ENCODE results near the gene COL8A1. TPM values are rescaled to one million over a fixed set of nuclear protein-coding genes. Genes with fewer than 3 reads are reported as not detected.
A peak's percentile ranks its signal among the peaks of the same experiment; 100 is the strongest.
"Not testable (repeated sequence)": the region's sequence is repeated elsewhere in the genome, so short reads cannot be mapped to it uniquely, and the experiment has no call there.

Gene COL8A1
- under 1 TPM in 1 of 2 donors, not detected in 1; 0.10 TPM for total RNA-seq

DNA sequence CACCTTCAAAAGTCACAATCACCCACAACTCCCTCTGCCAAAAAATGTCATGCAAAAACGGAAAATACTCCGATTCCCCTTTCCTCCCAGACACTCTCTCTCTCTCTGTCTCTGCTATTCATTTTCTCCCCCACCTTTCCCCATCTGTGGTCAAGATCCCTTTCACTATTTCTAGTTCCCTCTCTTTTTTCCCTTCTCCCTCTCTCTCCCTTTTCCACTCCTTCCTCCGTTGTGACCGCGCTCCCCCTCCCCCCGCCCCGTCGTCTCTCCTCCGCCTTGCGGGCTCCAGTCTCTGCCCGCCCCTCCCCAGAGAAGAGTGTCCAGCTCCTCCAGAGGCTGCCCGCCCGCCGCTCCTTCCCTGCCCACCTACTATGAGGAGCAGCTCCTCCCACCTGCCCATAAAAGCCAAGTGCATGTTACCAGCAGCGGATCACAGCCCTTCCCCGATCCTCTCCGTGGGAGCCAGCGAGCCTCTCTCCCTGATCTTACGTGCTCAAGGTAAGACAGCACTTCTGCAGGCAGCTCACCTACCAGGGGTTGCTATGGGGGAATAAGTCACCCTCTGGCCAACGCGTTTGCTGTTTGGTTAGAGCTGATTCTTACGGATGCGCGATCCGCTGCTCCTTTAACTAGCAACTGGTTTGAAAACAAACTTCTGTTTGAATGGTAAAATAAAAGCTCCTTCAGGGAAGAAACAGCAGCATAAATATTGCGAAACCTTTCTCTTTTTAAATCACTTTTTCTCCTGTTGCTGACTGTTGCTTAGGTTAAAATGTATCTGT, at the start of gene COL8A1:
COL8A1 (plus strand) TSS at position 428 of the 782 bp plus-strand sequence. CDS start 152,089 bp downstream, outside the sequence.
- Mint-ChIP-seq H3K27ac (no peak within 1 kb of the TSS), H3K4me3 (peak within 1 kb of the TSS; percentile 1), H3K4me1 (ENCODE audit: low read depth in 2 of 2) (peaks cover 0 to 2% of the 10 kb centered on the region in 2 donors), H3K9me3 (no peaks in the 10 kb centered on the region), H3K27me3 (peaks cover 35 to 63% of the 10 kb centered on the region in 2 donors), H3K36me3 (peaks cover 9% of the 10 kb centered on the region)
- ATAC-seq (no peak), DNase-seq (ENCODE audit: low spot score) (no peak)

- H3K4me3 Mint-ChIP-seq, H3K9me3 Mint-ChIP-seq: not testable (repeated sequence)
These were observed 49.2 kb upstream of the COL8A1 start for GRCh38 chr3:99589168-99589567.

GRCh38 chr3:99599894-99600293, 38.5 kb upstream of the COL8A1 start:
- no peaks in the 10 kb centered on the region for H3K4me1 Mint-ChIP-seq (ENCODE audit: low read depth in 2 of 2)
- no peaks in the 10 kb centered on the region for H3K27me3 Mint-ChIP-seq
- H3K9me3 Mint-ChIP-seq = peaks cover 3% of the 10 kb centered on the region
- no peaks in the 10 kb centered on the region for H3K36me3 Mint-ChIP-seq
- no peak overlapping the region for H3K27ac Mint-ChIP-seq
- ATAC-seq = no peak
- no peak for DNase-seq (ENCODE audit: low spot score)
- H3K4me3 Mint-ChIP-seq = no peak overlapping the region

More at GRCh38 chr3:99589168-99589567, 49.2 kb upstream of the COL8A1 start:
- H3K4me1 Mint-ChIP-seq (ENCODE audit: low read depth in 2 of 2); DNase-seq (ENCODE audit: low spot score); ATAC-seq; H3K36me3 Mint-ChIP-seq; H3K27me3 Mint-ChIP-seq; H3K27ac Mint-ChIP-seq: not testable (repeated sequence)

DNA sequence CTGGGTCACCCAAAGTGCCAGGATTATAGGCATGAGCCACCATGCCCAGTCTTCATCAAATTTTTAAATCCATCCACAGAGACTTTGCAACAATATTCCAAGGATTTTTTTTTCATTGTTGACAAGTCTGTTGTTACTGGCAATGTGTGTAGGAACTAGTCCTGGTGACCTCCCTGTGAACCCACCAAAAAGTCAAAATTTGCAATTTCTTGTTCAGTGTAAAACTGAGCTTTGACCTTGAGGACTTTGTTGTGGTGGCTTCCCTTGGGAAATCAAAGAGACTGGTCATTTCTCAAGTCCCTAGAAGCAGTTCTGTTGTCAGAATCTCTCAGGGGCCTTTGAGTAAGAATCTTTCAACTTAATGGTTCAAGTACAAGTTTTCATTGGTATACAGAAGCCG, 36.9 kb upstream of the COL8A1 start:
- no peaks in the 10 kb centered on the region for H3K27me3 Mint-ChIP-seq
- H3K4me3 Mint-ChIP-seq = no peak overlapping the region
- DNase-seq (ENCODE audit: low spot score) (no peak), ATAC-seq (no peak)
- peaks cover 3% of the 10 kb centered on the region for H3K9me3 Mint-ChIP-seq
- no peaks in the 10 kb centered on the region for H3K36me3 Mint-ChIP-seq
- no peaks in the 10 kb centered on the region for H3K4me1 Mint-ChIP-seq (ENCODE audit: low read depth in 2 of 2)
- no peak overlapping the region for H3K27ac Mint-ChIP-seq

DNA sequence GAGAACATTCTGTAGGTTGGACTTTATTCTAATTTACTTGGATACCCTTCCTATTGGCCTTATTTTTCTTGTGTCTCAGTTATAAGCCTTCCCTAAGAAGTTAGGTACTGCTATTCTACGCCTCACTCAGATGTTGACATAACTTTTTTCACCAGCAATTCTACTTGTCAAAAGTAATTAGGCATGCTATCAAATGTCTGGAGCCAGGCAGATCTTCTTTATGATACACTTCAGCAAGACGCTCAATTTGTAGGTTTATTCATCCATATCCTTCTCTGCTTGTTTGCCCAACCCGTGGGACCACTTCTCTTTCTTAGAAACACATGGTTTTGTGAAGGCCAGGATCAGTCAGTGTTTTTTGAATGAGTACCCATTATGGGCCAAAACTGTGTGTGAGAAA, 36.2 kb upstream of the COL8A1 start:
- H3K4me1 Mint-ChIP-seq (ENCODE audit: low read depth in 2 of 2) = no peaks in the 10 kb centered on the region
- no peak overlapping the region for H3K4me3 Mint-ChIP-seq
- H3K27ac Mint-ChIP-seq = no peak overlapping the region
- H3K27me3 Mint-ChIP-seq = no peaks in the 10 kb centered on the region
- ATAC-seq (no peak), DNase-seq (ENCODE audit: low spot score) (no peak)
- peaks cover 3% of the 10 kb centered on the region for H3K9me3 Mint-ChIP-seq
- no peaks in the 10 kb centered on the region for H3K36me3 Mint-ChIP-seq

DNA sequence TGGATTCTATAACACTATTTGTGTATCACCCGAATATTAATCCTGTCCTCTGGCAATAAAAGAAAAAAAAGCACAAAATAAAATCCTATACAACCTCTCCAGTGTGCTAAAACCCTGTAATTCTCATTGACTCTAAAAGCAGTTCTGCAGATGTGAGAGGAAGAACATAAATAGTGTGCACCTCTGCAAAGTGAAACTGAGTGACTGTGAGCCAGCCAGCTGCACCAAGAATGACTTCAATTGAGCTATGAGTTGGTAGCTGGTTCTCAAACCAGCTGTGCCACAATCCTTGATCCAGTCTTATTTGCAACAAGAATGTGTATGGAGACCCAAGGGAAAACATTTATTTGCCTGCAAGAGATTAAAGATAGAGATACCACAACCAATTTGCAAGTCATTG, 31.2 kb upstream of the COL8A1 start:
- Mint-ChIP-seq H3K36me3 (no peaks in the 10 kb centered on the region), H3K27ac (no peak overlapping the region), H3K4me1 (ENCODE audit: low read depth in 2 of 2) (no peaks in the 10 kb centered on the region), H3K4me3 (no peak overlapping the region), H3K27me3 (no peaks in the 10 kb centered on the region), H3K9me3 (peaks cover 12% of the 10 kb centered on the region)
- DNase-seq (ENCODE audit: low spot score) = no peak
- no peak for ATAC-seq

- Mint-ChIP-seq H3K27me3 (no peaks in the 10 kb centered on the region), H3K27ac (no peak overlapping the region), H3K4me1 (ENCODE audit: low read depth in 2 of 2) (no peaks in the 10 kb centered on the region), H3K9me3 (peaks cover 13% of the 10 kb centered on the region), H3K4me3 (no peak overlapping the region), H3K36me3 (no peaks in the 10 kb centered on the region)
- DNase-seq (ENCODE audit: low spot score) = no peak
- ATAC-seq = no peak
These were observed 23.6 kb upstream of the COL8A1 start for GRCh38 chr3:99614768-99615167.

DNA sequence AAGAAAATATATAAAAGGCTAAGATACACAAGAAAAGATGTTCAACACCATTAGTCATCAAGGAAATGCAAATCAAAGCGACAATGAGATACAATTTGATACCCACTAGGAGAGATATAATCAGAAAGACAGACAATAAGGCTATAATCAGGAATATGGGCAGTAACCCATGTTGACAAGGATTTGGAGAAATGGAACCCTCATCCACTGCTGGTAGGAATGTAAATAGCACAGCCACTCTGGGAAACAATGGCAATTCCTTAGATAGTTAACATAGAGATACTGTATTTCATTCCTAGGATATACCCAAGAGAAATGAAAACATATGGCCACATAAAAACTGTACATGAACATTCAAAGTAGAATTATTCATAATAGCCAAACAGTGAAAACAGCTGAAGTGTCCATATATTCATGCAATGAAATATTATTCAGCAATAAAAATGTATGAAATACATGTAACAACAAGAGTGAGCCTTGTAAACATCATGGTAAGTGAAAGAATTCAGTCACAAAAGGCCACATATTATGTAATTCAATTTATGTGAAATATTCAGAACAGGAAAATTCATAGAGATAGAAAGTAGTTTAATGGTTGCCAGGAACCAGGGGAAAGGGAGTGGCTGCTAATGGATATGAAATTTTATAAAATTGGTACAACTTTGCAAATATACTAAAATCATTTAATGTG, 18.2 kb upstream of the COL8A1 start:
- Mint-ChIP-seq H3K27ac (no peak overlapping the region), H3K9me3 (peaks cover 3% of the 10 kb centered on the region), H3K4me1 (ENCODE audit: low read depth in 2 of 2) (no peaks in the 10 kb centered on the region), H3K36me3 (no peaks in the 10 kb centered on the region), H3K4me3 (no peak overlapping the region), H3K27me3 (no peaks in the 10 kb centered on the region)
- ATAC-seq = no peak
- no peak for DNase-seq (ENCODE audit: low spot score)

DNA sequence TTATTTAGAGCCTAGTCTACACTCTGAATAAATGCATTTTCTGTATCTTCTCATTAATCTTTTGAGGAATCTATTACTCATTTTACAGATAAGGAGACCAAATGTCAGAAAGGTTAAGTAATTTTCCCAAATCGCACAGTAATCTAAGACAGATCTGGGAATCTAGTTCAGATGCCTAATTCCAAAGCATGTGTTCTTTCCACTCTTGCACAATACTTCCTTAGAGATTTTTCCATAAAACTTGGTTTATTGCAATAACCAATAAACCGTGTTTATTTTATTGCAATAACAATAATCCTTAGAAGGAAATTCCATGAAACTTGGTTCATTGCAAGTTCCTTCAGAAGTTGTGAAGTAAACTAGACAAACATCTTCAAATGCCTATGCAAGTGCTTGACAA, 17.4 kb upstream of the COL8A1 start:
- H3K4me1 Mint-ChIP-seq (ENCODE audit: low read depth in 2 of 2) = no peaks in the 10 kb centered on the region
- no peak for ATAC-seq

DNA sequence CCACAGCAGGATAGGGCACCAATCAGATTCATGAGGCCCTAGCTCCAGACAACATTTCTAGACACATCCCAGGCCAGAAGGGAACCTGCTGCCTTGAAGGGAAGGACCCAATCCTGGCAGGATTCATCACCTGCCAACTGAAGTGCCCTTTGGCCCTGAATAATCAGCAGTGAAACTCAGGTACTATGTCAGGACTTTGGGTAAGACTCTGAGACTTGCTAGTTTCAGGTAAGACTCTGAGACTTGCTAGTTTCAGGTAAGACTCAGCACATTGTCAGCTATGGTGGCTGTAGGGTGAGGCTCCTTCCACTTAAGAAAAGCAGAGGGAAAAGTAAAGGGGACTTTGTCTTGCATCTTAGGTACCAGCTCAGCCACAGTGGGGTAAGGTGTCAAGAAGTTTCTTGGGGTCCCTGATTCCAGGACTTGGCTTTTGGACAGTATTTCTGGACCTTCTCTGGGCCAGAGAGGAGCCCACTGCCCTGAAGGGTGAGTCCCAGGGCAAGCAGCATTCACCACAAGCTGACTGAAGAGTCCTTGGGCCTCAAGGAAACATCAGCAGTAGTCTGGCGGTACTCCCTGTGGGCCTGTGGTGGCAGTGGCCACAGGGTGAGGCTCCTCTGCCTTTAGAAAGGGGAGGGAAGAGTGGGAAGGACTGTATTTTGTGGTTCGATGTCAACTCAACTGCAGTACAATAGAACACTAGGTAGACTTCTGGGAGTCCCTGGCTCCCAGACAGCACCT, 13.7 kb upstream of the COL8A1 start:
- Mint-ChIP-seq H3K4me1 (ENCODE audit: low read depth in 2 of 2) (no peaks in the 10 kb centered on the region), H3K9me3 (no peaks in the 10 kb centered on the region), H3K27me3 (no peaks in the 10 kb centered on the region), H3K36me3 (no peaks in the 10 kb centered on the region), H3K4me3 (no peak overlapping the region), H3K27ac (no peak overlapping the region)
- ATAC-seq (peak in 1 of 2 donors; percentile 11), DNase-seq (ENCODE audit: low spot score) (no peak)

More for the DNA sequence above, 17.4 kb upstream of the COL8A1 start:
- Mint-ChIP-seq H3K27ac (no peak overlapping the region), H3K9me3 (no peaks in the 10 kb centered on the region), H3K36me3 (no peaks in the 10 kb centered on the region), H3K27me3 (no peaks in the 10 kb centered on the region), H3K4me3 (no peak overlapping the region)
- no peak for DNase-seq (ENCODE audit: low spot score)

GRCh38 chr3:99625237-99625622, 13.2 kb upstream of the COL8A1 start:
- H3K27me3 Mint-ChIP-seq = no peaks in the 10 kb centered on the region
- H3K4me3 Mint-ChIP-seq = no peak overlapping the region
- ATAC-seq = peak in 1 of 2 donors; percentile 53

DNA sequence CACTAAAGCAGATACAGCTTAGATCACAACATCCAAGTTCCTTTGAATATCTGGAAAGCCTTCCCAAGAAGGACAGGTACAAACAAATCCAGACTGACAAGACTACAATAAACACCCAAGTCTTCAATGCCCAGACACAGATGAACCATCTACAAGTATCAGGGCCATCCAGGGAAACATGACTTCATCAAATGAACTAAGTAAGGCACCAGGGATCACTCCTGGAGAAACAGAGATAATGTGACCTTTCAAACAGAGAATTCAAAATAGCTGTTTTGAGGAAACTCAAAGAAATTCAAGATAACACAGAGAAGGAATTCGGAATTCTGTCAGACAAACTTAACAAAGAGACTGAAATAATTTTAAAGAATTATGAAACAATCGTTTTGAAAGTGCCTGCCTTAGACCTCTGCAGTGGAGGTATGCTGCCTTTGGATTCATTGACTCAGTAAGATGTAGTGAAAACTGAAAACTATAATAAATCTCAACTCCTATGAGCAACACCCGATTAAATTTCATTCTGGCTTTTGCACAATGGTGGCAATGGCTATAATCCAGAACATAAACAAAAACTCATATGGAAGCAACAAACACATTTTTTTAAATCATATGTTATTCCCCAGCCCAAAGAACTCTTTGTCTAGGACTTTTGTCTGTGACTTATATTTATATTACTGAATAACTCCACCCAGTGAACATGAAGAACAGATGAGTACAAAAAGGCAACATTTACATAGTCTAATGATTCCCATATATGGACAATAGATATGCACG, 12.6 kb upstream of the COL8A1 start:
- no peak for DNase-seq (ENCODE audit: low spot score)
- H3K4me3 Mint-ChIP-seq = no peak overlapping the region
- H3K36me3 Mint-ChIP-seq = no peaks in the 10 kb centered on the region
- no peaks in the 10 kb centered on the region for H3K4me1 Mint-ChIP-seq (ENCODE audit: low read depth in 2 of 2)
- no peak for ATAC-seq
- H3K9me3 Mint-ChIP-seq = no peaks in the 10 kb centered on the region
- H3K27me3 Mint-ChIP-seq = no peaks in the 10 kb centered on the region
- no peak overlapping the region for H3K27ac Mint-ChIP-seq

More at GRCh38 chr3:99625237-99625622, 13.2 kb upstream of the COL8A1 start:
- no peak for DNase-seq (ENCODE audit: low spot score)
- Mint-ChIP-seq H3K4me1 (ENCODE audit: low read depth in 2 of 2) (no peaks in the 10 kb centered on the region), H3K9me3 (no peaks in the 10 kb centered on the region), H3K27ac (no peak overlapping the region), H3K36me3 (no peaks in the 10 kb centered on the region)

GRCh38 chr3:99626417-99626788, 12.0 kb upstream of the COL8A1 start:
- no peak for DNase-seq (ENCODE audit: low spot score)
- no peaks in the 10 kb centered on the region for H3K9me3 Mint-ChIP-seq
- no peak overlapping the region for H3K4me3 Mint-ChIP-seq
- no peaks in the 10 kb centered on the region for H3K4me1 Mint-ChIP-seq (ENCODE audit: low read depth in 2 of 2)
- no peaks in the 10 kb centered on the region for H3K27me3 Mint-ChIP-seq
- H3K36me3 Mint-ChIP-seq = no peaks in the 10 kb centered on the region
- H3K27ac Mint-ChIP-seq = no peak overlapping the region
- ATAC-seq = no peak

Data from natural killer cell treated with Interleukin-12 subunit alpha and Interleukin-12 subunit beta and Interleukin-15 and Interleukin-18, amount 100 ng/mL, for 72 hours (primary cell).